ENCODE results near the gene CFAP20DC.

GRCh38 chr3:59064728-59065127, 14.9 kb upstream of the CFAP20DC start:
- TF ChIP-seq, protein P1, sequence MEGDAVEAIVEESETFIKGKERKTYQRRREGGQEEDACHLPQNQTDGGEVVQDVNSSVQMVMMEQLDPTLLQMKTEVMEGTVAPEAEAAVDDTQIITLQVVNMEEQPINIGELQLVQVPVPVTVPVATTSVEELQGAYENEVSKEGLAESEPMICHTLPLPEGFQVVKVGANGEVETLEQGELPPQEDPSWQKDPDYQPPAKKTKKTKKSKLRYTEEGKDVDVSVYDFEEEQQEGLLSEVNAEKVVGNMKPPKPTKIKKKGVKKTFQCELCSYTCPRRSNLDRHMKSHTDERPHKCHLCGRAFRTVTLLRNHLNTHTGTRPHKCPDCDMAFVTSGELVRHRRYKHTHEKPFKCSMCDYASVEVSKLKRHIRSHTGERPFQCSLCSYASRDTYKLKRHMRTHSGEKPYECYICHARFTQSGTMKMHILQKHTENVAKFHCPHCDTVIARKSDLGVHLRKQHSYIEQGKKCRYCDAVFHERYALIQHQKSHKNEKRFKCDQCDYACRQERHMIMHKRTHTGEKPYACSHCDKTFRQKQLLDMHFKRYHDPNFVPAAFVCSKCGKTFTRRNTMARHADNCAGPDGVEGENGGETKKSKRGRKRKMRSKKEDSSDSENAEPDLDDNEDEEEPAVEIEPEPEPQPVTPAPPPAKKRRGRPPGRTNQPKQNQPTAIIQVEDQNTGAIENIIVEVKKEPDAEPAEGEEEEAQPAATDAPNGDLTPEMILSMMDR (IDR thresholded peaks at IDR 0.05) = no peak
- TF ChIP-seq ZFX (IDR thresholded peaks at IDR 0.05; ENCODE audit: borderline replicate concordance) = no peak
